Nephron (organoid): Measurements from ENCODE around the gene DENND4A.

Source experiments
- H3K27ac Mint-ChIP-seq, 3 experiments: 2 replicates each; pipeline ENCODE4 v1.8.0; 2020; ENCODE audit warnings: mixed read lengths in 3 of 3, mild to moderate bottlenecking in 2 of 3, moderate library complexity in 1 of 3
- H3K27me3 Mint-ChIP-seq: 2 replicates; pipeline ENCODE4 v1.8.0; 2021; ENCODE audit warnings: low read depth, mild to moderate bottlenecking, moderate library complexity, mixed read lengths
- H3K36me3 Mint-ChIP-seq: 2 replicates; pipeline ENCODE4 v1.8.0; 2020; ENCODE audit warnings: low read depth, mixed read lengths
- H3K4me1 Mint-ChIP-seq: 2 replicates; pipeline ENCODE4 v1.8.0; 2020; ENCODE audit warnings: mixed read lengths
- H3K4me3 Mint-ChIP-seq, 3 experiments: 2 replicates each; pipeline ENCODE4 v1.8.0; 2020; ENCODE audit warnings: mild to moderate bottlenecking in 3 of 3, mixed read lengths in 3 of 3, moderate library complexity in 2 of 3
- H3K9me3 Mint-ChIP-seq: 2 replicates; pipeline ENCODE4 v1.8.0; 2020; ENCODE audit warnings: mixed read lengths
- TF ChIP-seq, protein P1 (sequence below), 3 experiments: fragments of 200-600 bp; sonication (generic); IDR thresholded peaks; one replicate each; pipeline ENCODE4 v1.5.0; 2021; ENCODE audit warnings: antibody characterized with exemption in 3 of 3; ENCODE audit not compliant: unreplicated experiment in 3 of 3

The DENND4A gene

DNA sequence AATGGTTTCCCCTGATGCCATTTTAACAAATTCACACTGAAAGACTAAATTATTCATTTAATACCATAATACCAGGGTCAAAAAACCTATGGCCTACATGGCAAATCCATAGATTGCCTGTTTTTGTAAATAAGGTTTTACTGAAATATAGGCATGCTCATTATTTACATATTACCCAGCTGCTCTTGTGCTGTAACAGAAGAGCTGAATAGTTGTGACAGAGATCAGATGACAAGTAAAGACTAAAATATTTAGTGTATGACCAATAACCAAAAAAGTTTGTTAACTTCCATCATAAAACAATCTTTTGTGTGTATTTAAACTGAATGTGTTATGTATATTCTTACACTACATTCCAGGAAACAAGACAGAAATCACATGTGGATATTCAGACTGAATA lies 60.2 kb downstream of the DENND4A start:
- peaks cover 4% of the 10 kb centered on the region for H3K4me1 Mint-ChIP-seq
- no peak overlapping the region for H3K4me3 Mint-ChIP-seq
- TF ChIP-seq, protein P1, sequence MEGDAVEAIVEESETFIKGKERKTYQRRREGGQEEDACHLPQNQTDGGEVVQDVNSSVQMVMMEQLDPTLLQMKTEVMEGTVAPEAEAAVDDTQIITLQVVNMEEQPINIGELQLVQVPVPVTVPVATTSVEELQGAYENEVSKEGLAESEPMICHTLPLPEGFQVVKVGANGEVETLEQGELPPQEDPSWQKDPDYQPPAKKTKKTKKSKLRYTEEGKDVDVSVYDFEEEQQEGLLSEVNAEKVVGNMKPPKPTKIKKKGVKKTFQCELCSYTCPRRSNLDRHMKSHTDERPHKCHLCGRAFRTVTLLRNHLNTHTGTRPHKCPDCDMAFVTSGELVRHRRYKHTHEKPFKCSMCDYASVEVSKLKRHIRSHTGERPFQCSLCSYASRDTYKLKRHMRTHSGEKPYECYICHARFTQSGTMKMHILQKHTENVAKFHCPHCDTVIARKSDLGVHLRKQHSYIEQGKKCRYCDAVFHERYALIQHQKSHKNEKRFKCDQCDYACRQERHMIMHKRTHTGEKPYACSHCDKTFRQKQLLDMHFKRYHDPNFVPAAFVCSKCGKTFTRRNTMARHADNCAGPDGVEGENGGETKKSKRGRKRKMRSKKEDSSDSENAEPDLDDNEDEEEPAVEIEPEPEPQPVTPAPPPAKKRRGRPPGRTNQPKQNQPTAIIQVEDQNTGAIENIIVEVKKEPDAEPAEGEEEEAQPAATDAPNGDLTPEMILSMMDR (IDR thresholded peaks at IDR 0.05; ENCODE audit: unreplicated experiment in 3 of 3): no peak
- no peaks in the 10 kb centered on the region for H3K9me3 Mint-ChIP-seq
- no peaks in the 10 kb centered on the region for H3K27me3 Mint-ChIP-seq
- H3K36me3 Mint-ChIP-seq: peaks cover 11% of the 10 kb centered on the region
- H3K27ac Mint-ChIP-seq: no peak overlapping the region

DNA sequence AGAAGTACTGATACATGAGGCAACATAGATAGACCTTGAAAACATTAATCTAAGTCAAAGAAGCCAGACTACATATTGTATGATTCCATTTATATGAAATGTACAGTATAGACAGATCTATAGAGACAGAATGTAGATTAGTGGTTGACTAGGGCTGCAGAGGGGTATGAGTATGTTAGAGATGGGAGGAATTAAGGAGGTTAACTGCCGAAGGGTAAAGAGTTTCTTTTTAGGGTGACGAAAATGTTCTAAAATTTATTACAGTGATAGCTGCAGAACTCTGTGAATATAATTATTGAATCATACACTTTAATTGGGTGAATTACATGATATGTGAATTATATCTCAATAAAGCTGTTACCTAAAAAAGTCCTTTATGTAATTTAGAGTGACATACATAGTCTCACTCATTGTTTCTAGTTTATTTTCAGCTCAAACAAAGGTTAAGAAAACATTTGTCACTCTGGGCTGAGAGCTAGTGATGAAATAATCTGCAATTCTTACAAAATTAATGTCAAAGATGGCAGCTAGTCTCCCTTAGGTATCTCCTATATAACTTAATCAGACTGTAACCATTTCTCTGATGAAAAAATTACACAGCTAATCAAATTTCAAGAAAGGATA lies 61.4 kb downstream of the DENND4A start:
- Mint-ChIP-seq H3K9me3 (no peaks in the 10 kb centered on the region), H3K27ac (no peak overlapping the region), H3K4me3 (no peak overlapping the region), H3K4me1 (peaks cover 4% of the 10 kb centered on the region), H3K27me3 (no peaks in the 10 kb centered on the region), H3K36me3 (peaks cover 15% of the 10 kb centered on the region)
- TF ChIP-seq, protein P1 (IDR thresholded peaks at IDR 0.05; ENCODE audit: unreplicated experiment in 3 of 3): no peak

DNA sequence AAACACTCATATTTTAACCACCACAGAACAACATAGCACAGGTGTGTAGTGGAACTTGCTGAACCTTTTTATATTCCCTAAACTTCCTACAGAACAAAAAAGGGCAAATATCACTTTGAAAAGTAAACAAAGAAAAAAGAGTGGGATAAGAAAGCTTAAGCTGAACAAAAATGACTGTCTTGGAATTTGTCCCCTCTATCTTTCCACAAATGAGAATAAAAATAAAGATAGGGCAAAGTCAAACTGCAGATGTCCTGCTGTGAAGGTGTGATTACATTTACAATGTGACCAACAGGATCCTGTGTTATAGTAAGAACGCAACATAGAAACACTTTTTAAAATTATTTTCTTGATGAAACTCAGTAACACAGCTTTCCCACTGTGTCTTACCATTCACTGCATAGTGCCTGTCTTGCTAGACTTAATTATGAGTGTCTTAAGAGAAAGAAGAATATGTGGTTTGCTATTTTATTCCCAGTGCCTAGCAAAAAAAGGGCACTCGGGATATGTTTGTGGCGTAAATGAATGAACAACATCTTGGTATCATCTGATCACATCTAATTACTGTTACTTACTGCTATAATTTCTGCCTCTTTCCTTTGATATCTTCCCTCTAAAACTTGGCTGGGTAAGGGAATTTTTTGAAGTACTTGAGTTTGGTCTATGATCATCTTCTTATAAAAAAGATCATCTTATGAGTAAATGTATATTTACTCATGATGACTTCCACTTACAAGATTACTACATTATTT lies 67.5 kb downstream of the DENND4A start:
- Mint-ChIP-seq H3K27me3 (no peaks in the 10 kb centered on the region), H3K4me3 (no peak overlapping the region), H3K9me3 (no peaks in the 10 kb centered on the region), H3K4me1 (no peaks in the 10 kb centered on the region), H3K27ac (no peak overlapping the region), H3K36me3 (peaks cover 19% of the 10 kb centered on the region)
- TF ChIP-seq, protein P1 (IDR thresholded peaks at IDR 0.05; ENCODE audit: unreplicated experiment in 3 of 3): no peak

DNA sequence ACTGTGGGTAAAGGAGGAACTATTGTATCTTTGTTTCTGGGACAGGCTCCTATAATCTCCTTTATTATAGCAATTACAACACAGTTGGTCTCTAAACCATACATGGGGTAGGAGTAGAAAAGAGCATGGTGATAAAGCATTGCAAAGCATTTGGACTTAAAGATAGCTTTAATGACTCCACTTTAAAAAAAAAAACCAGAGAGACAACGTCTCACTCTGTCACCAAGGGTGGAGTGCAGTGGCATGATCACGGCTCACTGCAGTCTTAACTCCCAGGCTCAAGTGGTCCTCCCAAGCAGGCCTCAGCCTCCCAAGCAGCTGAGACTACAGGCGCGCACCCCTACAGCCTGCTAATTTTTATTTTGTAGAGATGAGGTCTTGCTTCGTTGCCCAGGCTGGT lies 68.2 kb downstream of the DENND4A start:
- no peak overlapping the region for H3K4me3 Mint-ChIP-seq
- no peaks in the 10 kb centered on the region for H3K27me3 Mint-ChIP-seq
- no peak overlapping the region for H3K27ac Mint-ChIP-seq
- no peaks in the 10 kb centered on the region for H3K9me3 Mint-ChIP-seq
- H3K36me3 Mint-ChIP-seq: peaks cover 18% of the 10 kb centered on the region
- no peaks in the 10 kb centered on the region for H3K4me1 Mint-ChIP-seq
- TF ChIP-seq, protein P1 (IDR thresholded peaks at IDR 0.05; ENCODE audit: unreplicated experiment in 3 of 3): no peak

DNA sequence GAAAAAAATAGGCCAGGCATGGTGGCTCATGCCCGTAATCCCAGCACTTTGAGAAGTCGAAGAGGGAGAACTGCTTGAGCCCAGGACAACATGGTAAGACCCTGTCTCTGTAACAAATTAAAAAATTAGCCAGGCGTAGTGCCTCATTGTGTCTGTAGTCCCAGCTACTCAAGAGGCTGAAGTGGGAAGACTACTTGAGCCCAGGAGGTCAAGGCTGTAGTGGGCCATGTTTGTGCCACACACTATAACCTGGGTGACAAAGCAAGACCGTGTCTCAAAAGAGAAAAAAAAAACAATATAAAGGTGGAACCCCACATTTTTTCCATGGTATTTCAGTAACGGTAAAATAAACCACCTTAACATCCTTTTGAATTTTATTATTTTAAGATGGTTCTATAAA lies 69.9 kb downstream of the DENND4A start:
- Mint-ChIP-seq H3K4me3 (no peak overlapping the region), H3K27ac (no peak overlapping the region), H3K27me3 (no peaks in the 10 kb centered on the region), H3K4me1 (no peaks in the 10 kb centered on the region), H3K9me3 (no peaks in the 10 kb centered on the region), H3K36me3 (peaks cover 24% of the 10 kb centered on the region)
- TF ChIP-seq, protein P1 (IDR thresholded peaks at IDR 0.05; ENCODE audit: unreplicated experiment in 3 of 3): no peak

DNA sequence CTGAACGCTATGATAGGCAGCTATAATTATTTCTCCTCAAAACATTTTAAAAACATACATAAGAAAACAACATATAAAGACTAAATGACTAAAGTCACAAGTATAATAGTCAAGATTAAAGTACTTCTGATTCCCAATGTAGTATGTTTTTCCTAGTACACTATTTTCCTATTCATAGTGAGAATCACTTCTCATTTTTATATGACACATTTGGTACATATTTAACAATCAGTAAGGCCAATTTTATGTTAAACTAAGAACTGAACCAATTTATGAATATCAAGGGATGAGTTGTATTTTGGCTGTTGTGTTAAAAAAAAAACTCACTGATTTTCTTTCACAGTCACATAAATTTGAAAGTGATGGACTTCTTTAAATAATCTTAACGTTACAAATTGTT lies 79.7 kb downstream of the DENND4A start:
- H3K4me1 Mint-ChIP-seq: no peaks in the 10 kb centered on the region
- no peak overlapping the region for H3K4me3 Mint-ChIP-seq
- H3K27ac Mint-ChIP-seq: no peak overlapping the region
- TF ChIP-seq, protein P1 (IDR thresholded peaks at IDR 0.05; ENCODE audit: unreplicated experiment in 3 of 3): no peak
- no peaks in the 10 kb centered on the region for H3K27me3 Mint-ChIP-seq
- H3K36me3 Mint-ChIP-seq: peaks cover 43% of the 10 kb centered on the region
- H3K9me3 Mint-ChIP-seq: peaks cover 12% of the 10 kb centered on the region
